ENCODE data around the gene TNS3. TPM values are rescaled to one million over a fixed set of nuclear protein-coding genes. Genes with fewer than 3 reads are reported as not detected.
A peak's percentile ranks its signal among the peaks of the same experiment; 100 is the strongest.

Gene TNS3
- total RNA-seq, 1 experiment from 2014 or later = 9.5 TPM

GRCh38 chr7:47546733-47547494 is 35.0 kb downstream of the TNS3 start:
- H3K27ac ChIP-seq (ENCODE audit: insufficient read length, low read depth, low read length) = no peak overlapping the region
- no peak overlapping the region for H2BK15ac ChIP-seq (ENCODE audit: low read depth, low read length)
- H2AK5ac ChIP-seq (ENCODE audit: insufficient read length, low read length) = no peak overlapping the region
- no peak overlapping the region for H2AFZ ChIP-seq (ENCODE audit: low read length)
- H3K79me1 ChIP-seq (ENCODE audit: insufficient read depth, low read depth, low read length, poor library complexity, severe bottlenecking) = no peaks in the 10 kb centered on the region
- no peak overlapping the region for H2BK20ac ChIP-seq (ENCODE audit: low read depth, low read length, poor library complexity, severe bottlenecking)
- no peak overlapping the region for H3K4ac ChIP-seq (ENCODE audit: low read depth, low read length)
- peaks cover 28 to 38% of the 10 kb centered on the region in 2 experiments for H3K4me1 Mint-ChIP-seq
- no peak overlapping the region for H3K18ac ChIP-seq (ENCODE audit: insufficient read length, low read depth, low read length)
- no CpG with 5 or more reads among the region's 19 CpGs for WGBS (ENCODE audit: extremely low coverage, insufficient read length, low lambda C conversion rate)
- H4K20me1 ChIP-seq (ENCODE audit: control insufficient read depth, insufficient read depth, insufficient read length) = no peaks in the 10 kb centered on the region
- no peak overlapping the region for H2BK120ac ChIP-seq (ENCODE audit: low read depth, low read length, poor library complexity, severe bottlenecking)
- no peak overlapping the region; the same call in 1 of the 2 replicates for H3K14ac ChIP-seq (ENCODE audit: insufficient read depth, low read length)
- no peak overlapping the region for H2BK12ac ChIP-seq (ENCODE audit: insufficient read length, low read depth, low read length)
- no peak overlapping the region for H3T11ph ChIP-seq (ENCODE audit: low read length)
- no peaks in the 10 kb centered on the region for H3K9me3 Mint-ChIP-seq
- no peak overlapping the region for H4K8ac ChIP-seq (replicated peaks; ENCODE audit: insufficient read length, low read depth, low read length)
- H3K23me2 ChIP-seq (ENCODE audit: insufficient read length, low read depth, low read length, poor library complexity, severe bottlenecking) = no peaks in the 10 kb centered on the region
- H3K4me1 ChIP-seq (ENCODE audit: insufficient read depth, low read length) = peaks cover 4% of the 10 kb centered on the region; the same call in 1 of the 2 replicates
- H3K9ac ChIP-seq (ENCODE audit: extremely low read depth, insufficient read length, low read length) = no peak overlapping the region
- H3K56ac ChIP-seq (ENCODE audit: insufficient read length, low read depth, low read length) = no peak overlapping the region
- no peak for TF ChIP-seq CTCF (conservative IDR thresholded peaks at IDR 0.05)
- no peak overlapping the region for H2BK5ac ChIP-seq (ENCODE audit: insufficient read length, low read length)
- H3K23ac ChIP-seq (ENCODE audit: insufficient read length, low read depth, low read length) = no peak overlapping the region
- H3K79me2 ChIP-seq (ENCODE audit: insufficient read depth, low read length) = no peaks in the 10 kb centered on the region; the same call in 1 of the 2 replicates
- H3K36me3 Mint-ChIP-seq (ENCODE audit: insufficient read depth in 1 of 3, low read depth in 3 of 3) = peaks cover 0 to 1% (median 0%) of the 10 kb centered on the region in 3 experiments; a peak in 1 of 7 replicates
- H4K5ac ChIP-seq (ENCODE audit: insufficient read length, low read depth, low read length) = no peak overlapping the region
- no peak overlapping the region for H4K91ac ChIP-seq (ENCODE audit: insufficient read length, low read depth, low read length)
- H3K4me2 ChIP-seq (ENCODE audit: insufficient read depth, insufficient read length, low read length) = no peak overlapping the region
- no peaks in the 10 kb centered on the region for H3K27me3 ChIP-seq (ENCODE audit: insufficient read depth, low read length)
- H3K4me3 Mint-ChIP-seq = no peak overlapping the region; a peak in 1 of 5 replicates
- no peaks in the 10 kb centered on the region for H3K9me3 ChIP-seq (ENCODE audit: control insufficient read depth, low read depth, low read length)
- H3K27me3 Mint-ChIP-seq (ENCODE audit: low read depth) = peaks cover 21% of the 10 kb centered on the region
- DNase-seq = no peak
- H3K27ac Mint-ChIP-seq = peak overlapping the region in 1 of 3 experiments; percentile 63; a peak in 3 of 7 replicates
